Measurements from ENCODE around the gene ATP6AP1. TPM values are rescaled to one million over a fixed set of nuclear protein-coding genes. Genes with fewer than 3 reads are reported as not detected.

The ATP6AP1 gene
- total and polyA plus RNA-seq, 2 of the 13 experiments (the other 11 are each of a cell fraction or from before 2014, with no cell fraction given), result 56.7 to 110 TPM

DNA sequence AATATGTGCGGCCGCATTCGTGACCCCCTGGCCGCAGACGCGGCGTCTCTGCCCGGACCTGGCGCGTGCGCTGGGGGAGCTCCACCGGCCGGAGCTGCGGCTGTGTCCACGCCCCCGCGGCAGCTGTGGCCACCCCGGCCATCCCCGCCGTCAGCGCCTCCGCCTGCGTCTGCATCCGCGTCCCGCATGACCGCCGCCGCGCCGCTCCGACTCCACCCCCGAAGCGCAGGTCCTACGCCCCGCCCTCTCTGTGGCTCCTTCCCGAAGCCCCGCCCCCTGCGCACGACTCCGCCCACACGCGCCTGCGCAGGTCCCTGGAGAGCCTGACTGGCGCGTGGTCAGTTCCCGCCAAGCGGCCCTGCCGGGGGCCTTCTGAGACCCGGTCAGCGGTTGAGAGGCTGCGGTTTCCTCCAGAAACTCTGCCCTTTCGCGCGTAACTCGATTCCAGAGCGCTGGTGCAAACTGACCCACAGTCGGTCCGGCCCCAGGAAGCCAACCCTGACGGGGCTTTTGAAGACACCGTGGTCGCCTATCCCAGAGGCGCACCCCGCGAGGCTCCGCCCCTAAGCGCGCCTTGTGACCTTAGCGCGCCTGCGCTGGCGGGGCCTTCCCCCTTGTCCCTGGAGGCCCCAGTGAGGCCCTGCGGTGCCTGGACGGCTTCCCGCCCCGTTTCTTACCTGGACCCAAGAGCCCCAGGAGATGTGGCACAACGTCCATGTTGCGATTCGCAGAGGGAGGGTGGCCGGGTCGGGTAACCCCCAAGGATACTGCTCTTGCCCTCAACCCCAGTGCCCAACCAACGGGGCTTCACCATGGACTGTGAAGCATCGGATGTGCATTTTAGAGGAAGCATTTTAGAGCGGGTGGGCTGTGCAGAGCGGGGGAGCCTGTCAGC is 50.5 kb downstream of the ATP6AP1 start, which contains the start of gene LAGE3 (continued):
- TF ChIP-seq, protein P1, sequence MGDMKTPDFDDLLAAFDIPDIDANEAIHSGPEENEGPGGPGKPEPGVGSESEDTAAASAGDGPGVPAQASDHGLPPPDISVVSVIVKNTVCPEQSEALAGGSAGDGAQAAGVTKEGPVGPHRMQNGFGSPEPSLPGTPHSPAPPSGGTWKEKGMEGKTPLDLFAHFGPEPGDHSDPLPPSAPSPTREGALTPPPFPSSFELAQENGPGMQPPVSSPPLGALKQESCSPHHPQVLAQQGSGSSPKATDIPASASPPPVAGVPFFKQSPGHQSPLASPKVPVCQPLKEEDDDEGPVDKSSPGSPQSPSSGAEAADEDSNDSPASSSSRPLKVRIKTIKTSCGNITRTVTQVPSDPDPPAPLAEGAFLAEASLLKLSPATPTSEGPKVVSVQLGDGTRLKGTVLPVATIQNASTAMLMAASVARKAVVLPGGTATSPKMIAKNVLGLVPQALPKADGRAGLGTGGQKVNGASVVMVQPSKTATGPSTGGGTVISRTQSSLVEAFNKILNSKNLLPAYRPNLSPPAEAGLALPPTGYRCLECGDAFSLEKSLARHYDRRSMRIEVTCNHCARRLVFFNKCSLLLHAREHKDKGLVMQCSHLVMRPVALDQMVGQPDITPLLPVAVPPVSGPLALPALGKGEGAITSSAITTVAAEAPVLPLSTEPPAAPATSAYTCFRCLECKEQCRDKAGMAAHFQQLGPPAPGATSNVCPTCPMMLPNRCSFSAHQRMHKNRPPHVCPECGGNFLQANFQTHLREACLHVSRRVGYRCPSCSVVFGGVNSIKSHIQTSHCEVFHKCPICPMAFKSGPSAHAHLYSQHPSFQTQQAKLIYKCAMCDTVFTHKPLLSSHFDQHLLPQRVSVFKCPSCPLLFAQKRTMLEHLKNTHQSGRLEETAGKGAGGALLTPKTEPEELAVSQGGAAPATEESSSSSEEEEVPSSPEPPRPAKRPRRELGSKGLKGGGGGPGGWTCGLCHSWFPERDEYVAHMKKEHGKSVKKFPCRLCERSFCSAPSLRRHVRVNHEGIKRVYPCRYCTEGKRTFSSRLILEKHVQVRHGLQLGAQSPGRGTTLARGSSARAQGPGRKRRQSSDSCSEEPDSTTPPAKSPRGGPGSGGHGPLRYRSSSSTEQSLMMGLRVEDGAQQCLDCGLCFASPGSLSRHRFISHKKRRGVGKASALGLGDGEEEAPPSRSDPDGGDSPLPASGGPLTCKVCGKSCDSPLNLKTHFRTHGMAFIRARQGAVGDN (CRISPR knock-in tag; IDR thresholded peaks at IDR 0.05), result peak; percentile 97
- TF ChIP-seq ZC3H4 (CRISPR knock-in tag; IDR thresholded peaks at IDR 0.05; ENCODE audit: borderline replicate concordance), result no peak
- no peak for TF ChIP-seq THYN1 (CRISPR knock-in tag; IDR thresholded peaks at IDR 0.05; ENCODE audit: borderline replicate concordance, low read depth)
- no peak for TF ChIP-seq CC2D1A (CRISPR knock-in tag; IDR thresholded peaks at IDR 0.05)
- TF ChIP-seq PHF21A (CRISPR knock-in tag; IDR thresholded peaks at IDR 0.05), result no peak
- TF ChIP-seq, protein P2, sequence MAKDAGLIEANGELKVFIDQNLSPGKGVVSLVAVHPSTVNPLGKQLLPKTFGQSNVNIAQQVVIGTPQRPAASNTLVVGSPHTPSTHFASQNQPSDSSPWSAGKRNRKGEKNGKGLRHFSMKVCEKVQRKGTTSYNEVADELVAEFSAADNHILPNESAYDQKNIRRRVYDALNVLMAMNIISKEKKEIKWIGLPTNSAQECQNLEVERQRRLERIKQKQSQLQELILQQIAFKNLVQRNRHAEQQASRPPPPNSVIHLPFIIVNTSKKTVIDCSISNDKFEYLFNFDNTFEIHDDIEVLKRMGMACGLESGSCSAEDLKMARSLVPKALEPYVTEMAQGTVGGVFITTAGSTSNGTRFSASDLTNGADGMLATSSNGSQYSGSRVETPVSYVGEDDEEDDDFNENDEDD (CRISPR knock-in tag; IDR thresholded peaks at IDR 0.05; ENCODE audit: borderline replicate concordance), result peak; percentile 98
- TF ChIP-seq NR3C1 (CRISPR knock-in tag; IDR thresholded peaks at IDR 0.05), result no peak
- peak; percentile 22; the same call in 1 of the 2 replicates for TF ChIP-seq NCOA2 (CRISPR knock-in tag; IDR thresholded peaks at IDR 0.05)
- TF ChIP-seq, protein P3, sequence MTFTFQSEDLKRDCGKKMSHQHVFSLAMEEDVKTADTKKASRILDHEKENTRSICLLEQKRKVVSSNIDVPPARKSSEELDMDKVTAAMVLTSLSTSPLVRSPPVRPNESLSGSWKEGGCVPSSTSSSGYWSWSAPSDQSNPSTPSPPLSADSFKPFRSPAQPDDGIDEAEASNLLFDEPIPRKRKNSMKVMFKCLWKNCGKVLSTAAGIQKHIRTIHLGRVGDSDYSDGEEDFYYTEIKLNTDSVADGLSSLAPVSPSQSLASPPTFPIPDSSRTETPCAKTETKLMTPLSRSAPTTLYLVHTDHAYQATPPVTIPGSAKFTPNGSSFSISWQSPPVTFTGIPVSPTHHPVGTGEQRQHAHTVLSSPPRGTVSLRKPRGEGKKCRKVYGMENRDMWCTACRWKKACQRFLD (CRISPR knock-in tag; IDR thresholded peaks at IDR 0.05; ENCODE audit: borderline replicate concordance), result peak; percentile 78; the same call in 1 of the 2 replicates
- TF ChIP-seq ZNF749 (CRISPR knock-in tag; IDR thresholded peaks at IDR 0.05; ENCODE audit: borderline replicate concordance), result peak; percentile 54; the same call in 1 of the 2 replicates
- no peak for TF ChIP-seq ESRRA (CRISPR knock-in tag; IDR thresholded peaks at IDR 0.05; ENCODE audit: low read depth)
- no peak for TF ChIP-seq DMAP1 (CRISPR knock-in tag; IDR thresholded peaks at IDR 0.05)
- peak; percentile 73; the same call in 1 of the 2 replicates for TF ChIP-seq ZNF430 (CRISPR knock-in tag; IDR thresholded peaks at IDR 0.05)
- TF ChIP-seq ZSCAN21 (CRISPR knock-in tag; IDR thresholded peaks at IDR 0.05; ENCODE audit: borderline replicate concordance), result peak; percentile 26; the same call in 1 of the 2 replicates
- TF ChIP-seq, protein P4, sequence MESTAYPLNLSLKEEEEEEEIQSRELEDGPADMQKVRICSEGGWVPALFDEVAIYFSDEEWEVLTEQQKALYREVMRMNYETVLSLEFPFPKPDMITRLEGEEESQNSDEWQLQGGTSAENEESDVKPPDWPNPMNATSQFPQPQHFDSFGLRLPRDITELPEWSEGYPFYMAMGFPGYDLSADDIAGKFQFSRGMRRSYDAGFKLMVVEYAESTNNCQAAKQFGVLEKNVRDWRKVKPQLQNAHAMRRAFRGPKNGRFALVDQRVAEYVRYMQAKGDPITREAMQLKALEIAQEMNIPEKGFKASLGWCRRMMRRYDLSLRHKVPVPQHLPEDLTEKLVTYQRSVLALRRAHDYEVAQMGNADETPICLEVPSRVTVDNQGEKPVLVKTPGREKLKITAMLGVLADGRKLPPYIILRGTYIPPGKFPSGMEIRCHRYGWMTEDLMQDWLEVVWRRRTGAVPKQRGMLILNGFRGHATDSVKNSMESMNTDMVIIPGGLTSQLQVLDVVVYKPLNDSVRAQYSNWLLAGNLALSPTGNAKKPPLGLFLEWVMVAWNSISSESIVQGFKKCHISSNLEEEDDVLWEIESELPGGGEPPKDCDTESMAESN (CRISPR knock-in tag; conservative IDR thresholded peaks at IDR 0.05), result 0 out of 2 replicates have a peak, but pooled peaks have one; percentile 16
- TF ChIP-seq ARID2 (CRISPR knock-in tag; IDR thresholded peaks at IDR 0.05; ENCODE audit: borderline replicate concordance), result no peak
- TF ChIP-seq SAFB2 (CRISPR knock-in tag; IDR thresholded peaks at IDR 0.05; ENCODE audit: borderline replicate concordance, low read depth), result 0 out of 2 replicates have a peak, but pooled peaks have one; percentile 53
- TF ChIP-seq, protein P5, sequence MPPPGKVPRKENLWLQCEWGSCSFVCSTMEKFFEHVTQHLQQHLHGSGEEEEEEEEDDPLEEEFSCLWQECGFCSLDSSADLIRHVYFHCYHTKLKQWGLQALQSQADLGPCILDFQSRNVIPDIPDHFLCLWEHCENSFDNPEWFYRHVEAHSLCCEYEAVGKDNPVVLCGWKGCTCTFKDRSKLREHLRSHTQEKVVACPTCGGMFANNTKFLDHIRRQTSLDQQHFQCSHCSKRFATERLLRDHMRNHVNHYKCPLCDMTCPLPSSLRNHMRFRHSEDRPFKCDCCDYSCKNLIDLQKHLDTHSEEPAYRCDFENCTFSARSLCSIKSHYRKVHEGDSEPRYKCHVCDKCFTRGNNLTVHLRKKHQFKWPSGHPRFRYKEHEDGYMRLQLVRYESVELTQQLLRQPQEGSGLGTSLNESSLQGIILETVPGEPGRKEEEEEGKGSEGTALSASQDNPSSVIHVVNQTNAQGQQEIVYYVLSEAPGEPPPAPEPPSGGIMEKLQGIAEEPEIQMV (CRISPR knock-in tag; IDR thresholded peaks at IDR 0.05; ENCODE audit: low read depth), result 0 out of 2 replicates have a peak, but pooled peaks have one; percentile 13
